ENCODE results near the gene TMEM127.
"Not testable (repeated sequence)": the region's sequence is repeated elsewhere in the genome, so short reads cannot be mapped to it uniquely, and the experiment has no call there.

TMEM127 gene

DNA sequence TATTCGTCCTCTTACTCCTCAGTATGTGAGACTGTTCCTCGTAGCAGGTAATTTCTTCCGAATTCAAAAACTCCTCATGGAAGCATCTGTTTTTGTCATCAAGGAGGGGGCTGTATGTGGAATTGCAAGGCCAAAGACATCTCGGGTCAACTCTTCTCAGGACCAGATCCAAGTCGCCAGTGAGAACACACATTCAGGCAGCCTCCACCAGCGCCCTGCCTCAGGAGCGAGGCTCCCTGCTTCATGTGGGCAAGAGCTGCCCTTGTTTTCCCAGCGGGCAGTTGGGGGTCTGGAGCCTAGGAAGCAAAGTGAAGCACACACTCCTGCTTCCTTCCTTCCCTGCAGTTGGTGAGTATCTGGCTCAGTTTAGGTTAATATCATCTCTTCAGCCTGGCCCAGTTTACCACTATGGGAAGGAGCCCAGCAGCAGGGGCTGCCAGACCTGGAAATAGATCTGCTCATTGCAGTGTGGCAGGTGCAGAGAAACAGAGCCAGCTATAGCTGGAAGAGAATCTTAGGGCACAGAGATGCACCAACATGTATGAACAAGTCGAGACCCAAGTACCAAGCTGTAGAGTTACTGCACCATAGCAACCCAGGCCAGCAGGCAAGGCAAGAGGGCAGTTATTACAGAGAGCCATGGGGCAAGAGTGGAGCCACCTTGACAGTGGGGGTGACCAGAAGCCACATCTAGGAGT lies 25.3 kb downstream of the TMEM127 start:
- Mint-ChIP-seq H3K4me3 (no peak overlapping the region), H3K27me3 (no peaks in the 10 kb centered on the region), H3K36me3 (ENCODE audit: low read depth) (no peaks in the 10 kb centered on the region), H3K9me3 (no peaks in the 10 kb centered on the region), H3K27ac (peak overlapping the region; percentile 82), H3K4me1 (ENCODE audit: low read depth) (peaks cover 35% of the 10 kb centered on the region)

DNA sequence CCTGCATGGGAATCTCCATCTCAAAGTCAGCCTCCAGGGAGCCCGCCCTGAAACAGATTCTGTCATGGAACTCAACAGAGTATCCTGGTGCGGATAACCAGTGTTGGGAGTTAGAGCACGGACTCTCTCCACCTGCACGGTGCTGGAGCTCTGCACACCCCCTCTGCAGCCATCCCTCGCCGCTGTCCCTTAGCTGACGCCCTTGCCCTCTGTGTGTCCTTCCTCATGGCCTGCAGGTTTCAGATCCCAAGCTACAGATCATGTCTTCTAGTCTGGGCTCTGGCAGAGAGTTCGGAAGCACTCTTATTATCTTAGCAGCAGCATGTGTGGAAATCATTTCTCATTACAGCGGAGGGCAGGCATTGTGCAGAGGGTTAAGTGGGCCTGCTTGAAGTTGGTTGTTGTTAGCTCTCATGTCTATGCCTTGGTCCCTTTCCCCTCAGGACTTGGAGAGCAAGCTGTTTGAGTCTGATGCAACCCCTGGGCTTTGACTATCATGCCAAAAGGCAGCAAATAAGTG lies 26.0 kb downstream of the TMEM127 start:
- no peaks in the 10 kb centered on the region for H3K9me3 Mint-ChIP-seq
- H3K36me3 Mint-ChIP-seq (ENCODE audit: low read depth) = no peaks in the 10 kb centered on the region
- H3K27me3 Mint-ChIP-seq = no peaks in the 10 kb centered on the region
- no peak overlapping the region for H3K27ac Mint-ChIP-seq
- peaks cover 32% of the 10 kb centered on the region for H3K4me1 Mint-ChIP-seq (ENCODE audit: low read depth)
- no peak overlapping the region for H3K4me3 Mint-ChIP-seq

DNA sequence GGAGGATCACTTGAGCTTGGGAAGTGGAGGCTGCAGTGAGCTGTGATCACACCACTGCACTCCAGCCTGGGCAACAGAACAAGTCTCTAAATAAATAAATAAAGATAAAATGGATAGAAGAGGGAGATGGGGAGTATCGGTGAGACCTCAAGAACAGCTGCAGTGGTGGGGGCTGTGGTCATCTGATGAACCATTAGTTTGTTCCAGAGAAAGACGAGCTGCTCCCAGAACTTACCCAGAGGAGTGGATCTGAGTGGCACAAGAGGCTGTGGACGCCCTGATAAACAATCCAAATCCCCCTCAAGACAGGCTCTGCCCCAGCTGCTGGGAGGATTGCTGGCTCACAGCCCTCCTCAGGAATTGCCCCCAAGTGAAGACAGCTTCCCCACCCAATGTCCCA lies 26.7 kb downstream of the TMEM127 start:
- Mint-ChIP-seq H3K4me1 (ENCODE audit: low read depth) (peaks cover 32% of the 10 kb centered on the region), H3K4me3 (no peak overlapping the region), H3K27me3 (no peaks in the 10 kb centered on the region), H3K27ac (no peak overlapping the region), H3K36me3 (ENCODE audit: low read depth) (no peaks in the 10 kb centered on the region), H3K9me3 (no peaks in the 10 kb centered on the region)

DNA sequence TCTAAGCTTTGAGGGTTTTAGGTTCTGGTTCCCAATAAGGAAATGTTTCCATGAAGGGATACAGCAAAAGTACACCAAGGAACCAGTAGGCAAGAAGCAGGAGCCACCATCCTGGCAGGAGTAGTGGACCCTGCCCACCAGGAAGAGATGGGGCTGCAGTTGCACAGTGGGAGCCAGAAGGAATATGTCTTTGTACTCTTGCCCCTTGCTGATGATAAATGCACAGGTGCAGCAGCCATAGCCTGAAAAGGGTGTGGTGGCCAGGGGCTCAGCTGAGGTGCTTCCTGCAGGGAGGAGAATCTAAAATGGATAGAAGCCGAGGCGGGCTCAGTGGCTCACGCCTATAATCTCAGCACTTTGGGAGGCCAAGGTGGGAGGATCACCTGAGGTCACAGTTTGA lies 27.5 kb downstream of the TMEM127 start:
- H3K9me3 Mint-ChIP-seq = no peaks in the 10 kb centered on the region
- H3K27me3 Mint-ChIP-seq = no peaks in the 10 kb centered on the region
- no peak overlapping the region for H3K27ac Mint-ChIP-seq
- no peak overlapping the region for H3K4me3 Mint-ChIP-seq
- H3K4me1 Mint-ChIP-seq (ENCODE audit: low read depth) = peaks cover 35% of the 10 kb centered on the region
- no peaks in the 10 kb centered on the region for H3K36me3 Mint-ChIP-seq (ENCODE audit: low read depth)

DNA sequence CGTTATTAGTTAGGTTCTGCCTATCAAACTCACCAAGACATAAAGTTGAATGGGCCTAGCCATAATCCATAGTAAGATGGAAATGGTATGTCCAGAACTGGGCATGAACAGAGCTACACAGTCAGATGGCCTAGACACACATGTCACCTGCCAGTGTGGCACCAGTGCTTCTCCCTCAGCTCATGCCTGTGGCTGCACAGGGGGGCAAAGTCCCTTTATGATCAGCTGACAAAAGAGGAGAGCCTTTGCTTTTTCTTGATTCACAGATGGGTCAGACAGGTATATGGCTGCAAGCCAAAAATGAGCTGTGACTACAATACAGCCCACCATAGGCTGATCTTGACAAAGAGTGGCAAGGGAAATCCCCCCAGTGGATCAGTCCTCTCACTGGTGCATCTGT lies 28.9 kb downstream of the TMEM127 start:
- no peaks in the 10 kb centered on the region for H3K9me3 Mint-ChIP-seq
- no peaks in the 10 kb centered on the region for H3K36me3 Mint-ChIP-seq (ENCODE audit: low read depth)
- H3K27ac Mint-ChIP-seq = no peak overlapping the region
- peaks cover 21% of the 10 kb centered on the region for H3K4me1 Mint-ChIP-seq (ENCODE audit: low read depth)
- no peak overlapping the region for H3K4me3 Mint-ChIP-seq
- H3K27me3 Mint-ChIP-seq = no peaks in the 10 kb centered on the region

DNA sequence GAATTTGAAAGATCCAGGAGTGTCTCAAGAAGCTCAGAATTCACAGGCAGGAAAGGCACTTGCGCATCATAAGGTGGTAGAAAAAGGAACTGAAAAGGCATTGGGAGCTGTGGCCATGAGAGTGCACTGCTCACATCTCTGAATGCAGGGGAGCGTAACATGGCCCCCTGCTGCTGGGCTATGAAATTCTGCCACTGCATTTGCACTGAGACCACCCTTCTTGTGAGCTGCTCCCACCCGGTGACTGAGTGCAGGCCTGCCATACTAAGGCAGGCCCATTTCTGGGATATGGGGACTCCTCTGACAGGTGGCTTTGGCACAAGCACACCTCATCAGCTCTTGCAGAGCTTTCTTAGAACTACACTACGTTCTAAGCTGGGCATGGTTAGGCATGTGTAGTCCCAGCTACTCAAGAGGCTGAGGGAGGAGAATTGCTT lies 31.9 kb downstream of the TMEM127 start:
- H3K4me3 Mint-ChIP-seq = no peak overlapping the region
- no peaks in the 10 kb centered on the region for H3K27me3 Mint-ChIP-seq
- H3K27ac Mint-ChIP-seq = no peak overlapping the region
- peaks cover 6% of the 10 kb centered on the region for H3K4me1 Mint-ChIP-seq (ENCODE audit: low read depth)
- H3K9me3 Mint-ChIP-seq = no peaks in the 10 kb centered on the region
- no peaks in the 10 kb centered on the region for H3K36me3 Mint-ChIP-seq (ENCODE audit: low read depth)

DNA sequence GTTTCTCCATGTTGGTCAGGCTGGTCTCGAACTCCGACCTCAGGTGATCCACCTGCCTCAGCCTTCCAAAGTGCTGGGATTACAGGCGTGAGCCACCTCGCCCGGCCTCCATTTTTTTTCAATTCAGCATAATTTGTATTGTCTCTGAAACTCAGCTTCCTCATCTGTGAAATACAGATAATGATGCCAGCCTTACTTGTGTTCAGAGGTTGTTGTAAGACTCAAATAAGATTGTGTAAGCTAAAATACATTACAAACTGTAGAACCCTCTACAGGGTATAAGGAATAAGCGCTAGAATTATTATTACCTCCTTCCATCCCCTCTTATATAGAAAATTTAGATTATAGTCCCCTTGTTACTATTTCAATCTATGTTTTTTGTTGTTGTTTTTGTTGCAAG lies 32.4 kb downstream of the TMEM127 start:
- H3K4me1 Mint-ChIP-seq (ENCODE audit: low read depth) = peaks cover 6% of the 10 kb centered on the region
- no peaks in the 10 kb centered on the region for H3K36me3 Mint-ChIP-seq (ENCODE audit: low read depth)
- H3K4me3 Mint-ChIP-seq = no peak overlapping the region
- no peak overlapping the region for H3K27ac Mint-ChIP-seq
- H3K27me3 Mint-ChIP-seq = no peaks in the 10 kb centered on the region
- H3K9me3 Mint-ChIP-seq = no peaks in the 10 kb centered on the region

DNA sequence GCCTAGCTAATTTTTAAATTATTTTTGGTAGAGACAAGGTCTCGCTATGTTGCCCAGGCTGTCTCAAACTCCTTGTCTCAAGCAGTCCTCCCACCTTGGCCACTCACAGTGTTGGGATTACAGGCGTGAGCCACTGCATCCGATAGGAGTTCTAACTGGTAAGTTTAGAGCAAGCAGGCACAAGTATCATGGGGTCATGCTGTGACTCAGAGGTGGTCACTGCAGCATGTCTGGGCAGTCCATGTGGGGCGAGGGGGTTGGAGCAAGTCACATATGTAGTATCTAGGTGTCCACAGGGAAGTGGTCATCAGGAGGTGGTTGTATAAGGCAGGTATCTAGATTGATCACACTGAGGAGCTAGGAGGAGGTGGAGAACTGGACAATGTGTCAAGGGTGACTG lies 34.5 kb downstream of the TMEM127 start:
- Mint-ChIP-seq H3K4me1 (ENCODE audit: low read depth) (peaks cover 6% of the 10 kb centered on the region), H3K4me3 (no peak overlapping the region), H3K27me3 (no peaks in the 10 kb centered on the region), H3K9me3 (no peaks in the 10 kb centered on the region), H3K36me3 (ENCODE audit: low read depth) (no peaks in the 10 kb centered on the region), H3K27ac (no peak overlapping the region)

DNA sequence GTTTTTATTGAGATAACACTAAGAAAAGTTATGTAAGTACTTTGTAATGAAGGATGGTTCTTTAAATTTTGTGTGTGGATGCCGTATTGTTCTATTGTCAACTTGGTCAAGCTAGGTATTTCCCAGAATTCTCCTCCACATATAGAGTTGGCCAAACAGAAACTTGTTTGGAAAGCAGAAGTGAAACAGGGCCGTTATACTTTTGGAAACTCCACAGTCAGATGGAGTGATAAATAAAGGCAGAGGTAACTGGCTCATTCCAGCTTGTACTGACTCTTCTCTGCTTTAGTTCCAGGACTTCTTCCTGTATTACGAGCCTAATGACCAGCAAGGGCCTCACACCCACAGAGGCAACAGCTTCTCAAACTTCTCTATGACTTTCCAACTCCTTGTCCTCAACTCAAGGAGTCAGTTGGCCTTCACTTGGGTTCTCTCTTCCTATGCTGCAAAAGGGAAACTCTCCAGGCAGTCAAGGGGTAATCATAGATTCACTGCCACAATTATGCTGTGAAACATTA lies 40.7 kb downstream of the TMEM127 start:
- H3K4me1 Mint-ChIP-seq (ENCODE audit: low read depth) = peaks cover 9% of the 10 kb centered on the region
- no peaks in the 10 kb centered on the region for H3K36me3 Mint-ChIP-seq (ENCODE audit: low read depth)
- H3K27ac Mint-ChIP-seq = peak overlapping the region; percentile 34
- no peaks in the 10 kb centered on the region for H3K27me3 Mint-ChIP-seq
- no peaks in the 10 kb centered on the region for H3K9me3 Mint-ChIP-seq
- H3K4me3 Mint-ChIP-seq = no peak overlapping the region

GRCh38 chr2:96221106-96221505 lies 44.7 kb downstream of the TMEM127 start:
- not testable (repeated sequence) for H3K9me3 Mint-ChIP-seq; H3K4me1 Mint-ChIP-seq (ENCODE audit: low read depth); H3K4me3 Mint-ChIP-seq; H3K36me3 Mint-ChIP-seq (ENCODE audit: low read depth); H3K27me3 Mint-ChIP-seq; H3K27ac Mint-ChIP-seq

GRCh38 chr2:96219959-96220358 lies 45.8 kb downstream of the TMEM127 start:
- not testable (repeated sequence) for H3K4me1 Mint-ChIP-seq (ENCODE audit: low read depth); H3K27me3 Mint-ChIP-seq; H3K27ac Mint-ChIP-seq; H3K4me3 Mint-ChIP-seq; H3K9me3 Mint-ChIP-seq; H3K36me3 Mint-ChIP-seq (ENCODE audit: low read depth)

GRCh38 chr2:96218508-96219131 lies 47.2 kb downstream of the TMEM127 start:
- H3K27ac Mint-ChIP-seq = no peak overlapping the region
- no peak overlapping the region for H3K4me3 Mint-ChIP-seq
- no peaks in the 10 kb centered on the region for H3K9me3 Mint-ChIP-seq
- H3K27me3 Mint-ChIP-seq = no peaks in the 10 kb centered on the region
- H3K4me1 Mint-ChIP-seq (ENCODE audit: low read depth) = no peaks in the 10 kb centered on the region
- no peaks in the 10 kb centered on the region for H3K36me3 Mint-ChIP-seq (ENCODE audit: low read depth)

DNA sequence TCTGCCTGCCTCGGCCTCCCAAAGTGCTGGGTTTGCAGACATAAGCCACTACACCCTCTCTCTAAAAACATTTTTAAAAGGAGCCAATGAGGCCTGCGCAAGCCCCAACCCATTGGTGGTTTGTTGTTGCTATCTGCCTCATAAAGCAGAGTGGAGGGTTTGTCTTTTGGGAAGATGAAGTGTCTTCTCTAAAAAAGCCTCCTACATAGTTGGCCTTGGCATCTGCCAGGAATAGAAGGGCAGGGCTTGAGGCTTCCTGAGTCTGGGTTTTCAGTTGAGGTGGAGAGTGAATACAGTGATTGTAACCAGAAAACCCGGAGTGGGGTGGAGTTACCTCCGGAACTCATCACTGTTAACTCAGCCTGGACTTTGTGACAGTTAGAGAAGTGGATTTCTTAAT lies 51.2 kb downstream of the TMEM127 start:
- no peaks in the 10 kb centered on the region for H3K36me3 Mint-ChIP-seq (ENCODE audit: low read depth)
- H3K4me3 Mint-ChIP-seq = no peak overlapping the region
- no peaks in the 10 kb centered on the region for H3K9me3 Mint-ChIP-seq
- H3K4me1 Mint-ChIP-seq (ENCODE audit: low read depth) = peaks cover 8% of the 10 kb centered on the region
- no peak overlapping the region for H3K27ac Mint-ChIP-seq
- H3K27me3 Mint-ChIP-seq = no peaks in the 10 kb centered on the region

DNA sequence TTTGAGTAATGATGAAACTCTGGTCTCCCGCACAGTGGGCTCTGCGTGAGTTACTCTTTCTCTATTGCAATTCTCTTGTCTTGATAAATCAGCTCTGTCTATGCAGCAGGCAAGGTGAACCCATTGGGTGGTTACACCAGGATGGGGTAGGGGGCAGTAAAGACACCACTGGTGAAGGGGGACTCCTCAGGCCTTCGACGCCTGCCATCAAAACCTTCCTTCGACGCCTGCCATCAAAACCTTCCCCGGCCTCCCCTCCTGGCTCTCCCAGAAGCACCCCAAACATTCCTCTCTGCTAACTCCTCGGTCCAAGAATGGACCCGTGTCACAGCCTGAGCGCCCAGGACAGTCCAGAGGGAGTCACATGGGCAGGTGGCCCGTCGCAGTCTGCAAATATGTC lies 52.4 kb downstream of the TMEM127 start:
- Mint-ChIP-seq H3K4me1 (ENCODE audit: low read depth) (peaks cover 15% of the 10 kb centered on the region), H3K27ac (no peak overlapping the region), H3K4me3 (no peak overlapping the region), H3K36me3 (ENCODE audit: low read depth) (no peaks in the 10 kb centered on the region), H3K9me3 (no peaks in the 10 kb centered on the region), H3K27me3 (no peaks in the 10 kb centered on the region)

DNA sequence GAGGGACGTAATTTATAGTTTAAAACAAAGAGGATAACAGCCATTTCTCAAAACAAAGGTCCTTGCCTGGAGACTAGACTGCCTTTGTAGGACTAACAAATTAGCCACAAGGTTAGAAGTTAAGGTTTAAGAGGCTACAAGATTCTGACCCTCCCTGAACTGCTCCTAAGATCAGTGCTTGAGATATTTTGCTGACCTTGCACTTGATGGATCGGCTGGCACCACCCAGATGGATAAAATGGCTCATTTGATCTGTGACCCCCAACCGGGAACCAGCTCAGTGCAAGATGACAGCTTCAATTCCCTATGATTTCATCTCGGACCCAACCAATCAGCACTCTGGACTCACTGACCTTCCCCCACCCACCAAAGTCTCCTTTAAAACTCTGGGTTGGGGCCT lies 53.5 kb downstream of the TMEM127 start:
- H3K27ac Mint-ChIP-seq = no peak overlapping the region

GRCh38 chr2:96209729-96210085 lies 56.1 kb downstream of the TMEM127 start:
- Mint-ChIP-seq H3K36me3 (ENCODE audit: low read depth) (peaks cover 31% of the 10 kb centered on the region), H3K4me1 (ENCODE audit: low read depth) (peaks cover 44% of the 10 kb centered on the region), H3K27ac (peak overlapping the region; percentile 91), H3K4me3 (peak overlapping the region; percentile 99), H3K9me3 (no peaks in the 10 kb centered on the region), H3K27me3 (no peaks in the 10 kb centered on the region)

More for the DNA sequence above, 53.5 kb downstream of the TMEM127 start:
- Mint-ChIP-seq H3K9me3 (no peaks in the 10 kb centered on the region), H3K27me3 (no peaks in the 10 kb centered on the region), H3K4me3 (no peak overlapping the region), H3K36me3 (ENCODE audit: low read depth) (peaks cover 6% of the 10 kb centered on the region), H3K4me1 (ENCODE audit: low read depth) (peaks cover 19% of the 10 kb centered on the region)

Measured in stimulated activated naive CD8-positive, alpha-beta T cell treated with anti-CD3 and anti-CD28 coated beads, Interleukin-15, Interleukin-2, amounts not matched to agents 100 ng/mL and 50 ng/mL, for 24 hours (primary cell).